Spinal cord (tissue), 10 donors: ENCODE measurements around the gene CTNNB1. TPM values are rescaled to one million over a fixed set of nuclear protein-coding genes. Genes with fewer than 3 reads are reported as not detected.
"Not testable (repeated sequence)": the region's sequence is repeated elsewhere in the genome, so short reads cannot be mapped to it uniquely, and the experiment has no call there.

Experiments used
- DNase-seq, 6 donors: peaks; one replicate each; pipeline versions ENCODE4 v3.0.0 to v3.0.0-alpha.2; 2013 to 2015; ENCODE audit warnings: low spot score in 6 of 6, low read depth in 4 of 6
- H3K27ac ChIP-seq: one replicate; pipeline ENCODE4 v1.5.1; 2013; ENCODE audit warnings: low read depth, low read length, control low read depth
- H3K27me3 ChIP-seq: one replicate; pipeline ENCODE4 v1.6.1; 2013; ENCODE audit warnings: low read length; ENCODE audit not compliant: control insufficient read depth, insufficient read depth
- H3K36me3 ChIP-seq: one replicate; pipeline ENCODE4 v1.6.1; 2013; ENCODE audit warnings: low read length; ENCODE audit not compliant: control insufficient read depth, insufficient read depth
- H3K4me1 ChIP-seq: one replicate; pipeline ENCODE4 v1.6.1; 2013; ENCODE audit warnings: low read length; ENCODE audit not compliant: control insufficient read depth, insufficient read depth
- H3K4me3 ChIP-seq: one replicate; pipeline ENCODE4 v1.5.1; 2013; ENCODE audit warnings: low read depth, low read length, control low read depth
- H3K9me3 ChIP-seq: one replicate; pipeline ENCODE4 v1.6.1; 2013; ENCODE audit warnings: low read length; ENCODE audit not compliant: control insufficient read depth, insufficient read depth
- WGBS: methylation state at CpG from one replicate; pipeline ENCODE4 v1.1.5; 2013; ENCODE audit warnings: missing lambda C conversion rate; ENCODE audit not compliant: insufficient coverage; 5-methylcytosine and 5-hydroxymethylcytosine counted together
- polyA plus RNA-seq, 2 donors: library from polyadenylated mRNA; unstranded; fragments of 120-200 nt; gene quantifications; one replicate each; pipeline ENCODE4 v1.2.1, GENCODE V29; 2013; ENCODE audit not compliant: insufficient read length in 2 of 2
- total RNA-seq, 2 donors: library from RNA; depleted of rRNA in 1 of 2; stranded (reverse); fragments of 120-200 nt in 1 of 2; fragments of >200 nt in 1 of 2; gene quantifications; one replicate each; pipeline versions ENCODE4 v1.2.3 to v1.2.4, GENCODE V29; 2013 to 2014
- donor health status: healthy.

The CTNNB1 gene
- total and polyA plus RNA-seq, 4 donors: 334 to 824 (median 498) TPM

- no peak for DNase-seq
- Histone ChIP-seq H3K27me3 (no peaks in the 10 kb centered on the region), H3K4me3 (no peak overlapping the region), H3K9me3 (no peaks in the 10 kb centered on the region), H3K27ac (no peak overlapping the region), H3K36me3 (no peaks in the 10 kb centered on the region), H3K4me1 (no peaks in the 10 kb centered on the region)
- 66% methylated on average over 3 of the region's 3 CpGs for WGBS
Observed at GRCh38 chr3:41265823-41266273, 66.5 kb downstream of the CTNNB1 start.

GRCh38 chr3:41267975-41268640, 68.8 kb downstream of the CTNNB1 start:
- Histone ChIP-seq H3K4me1 (no peaks in the 10 kb centered on the region), H3K27me3 (no peaks in the 10 kb centered on the region), H3K4me3 (no peak overlapping the region), H3K9me3 (peaks cover 1% of the 10 kb centered on the region), H3K27ac (no peak overlapping the region), H3K36me3 (no peaks in the 10 kb centered on the region)
- DNase-seq: no peak
- WGBS: over 99% methylated on average over 7 of the region's 8 CpGs

- no CpG with 5 or more reads among the region's 1 CpG for WGBS
- H3K9me3 ChIP-seq: peaks cover 4% of the 10 kb centered on the region
- no peaks in the 10 kb centered on the region for H3K27me3 ChIP-seq
- H3K4me3 ChIP-seq: no peak overlapping the region
- no peak for DNase-seq
- H3K36me3 ChIP-seq: no peaks in the 10 kb centered on the region
- no peaks in the 10 kb centered on the region for H3K4me1 ChIP-seq
- no peak overlapping the region for H3K27ac ChIP-seq
Observed at GRCh38 chr3:41272667-41273066, 73.4 kb downstream of the CTNNB1 start.

GRCh38 chr3:41274944-41275668, 75.8 kb downstream of the CTNNB1 start:
- Histone ChIP-seq H3K36me3 (no peaks in the 10 kb centered on the region), H3K4me1 (no peaks in the 10 kb centered on the region), H3K27ac (no peak overlapping the region), H3K9me3 (peaks cover 4% of the 10 kb centered on the region), H3K4me3 (no peak overlapping the region), H3K27me3 (no peaks in the 10 kb centered on the region)
- DNase-seq: no peak

- Histone ChIP-seq H3K9me3 (peaks cover 4% of the 10 kb centered on the region), H3K27ac (no peak overlapping the region), H3K4me1 (no peaks in the 10 kb centered on the region), H3K4me3 (no peak overlapping the region), H3K36me3 (no peaks in the 10 kb centered on the region), H3K27me3 (no peaks in the 10 kb centered on the region)
- 96% methylated on average over 2 of the region's 4 CpGs for WGBS
- DNase-seq: no peak
Observed at GRCh38 chr3:41276191-41276590, 76.9 kb downstream of the CTNNB1 start.

GRCh38 chr3:41277790-41278465, 78.6 kb downstream of the CTNNB1 start:
- H3K36me3 ChIP-seq: no peaks in the 10 kb centered on the region
- no peak overlapping the region for H3K27ac ChIP-seq
- H3K9me3 ChIP-seq: peaks cover 4% of the 10 kb centered on the region
- no peak for DNase-seq
- H3K4me3 ChIP-seq: no peak overlapping the region
- no peaks in the 10 kb centered on the region for H3K27me3 ChIP-seq
- WGBS: 66% methylated on average over 14 of the region's 16 CpGs
- no peaks in the 10 kb centered on the region for H3K4me1 ChIP-seq

GRCh38 chr3:41284934-41285333, 85.6 kb downstream of the CTNNB1 start:
- H3K36me3 ChIP-seq, H3K4me3 ChIP-seq, H3K9me3 ChIP-seq, H3K27ac ChIP-seq, DNase-seq, H3K4me1 ChIP-seq, H3K27me3 ChIP-seq: not testable (repeated sequence)
- no CpG with 5 or more reads among the region's 3 CpGs for WGBS

GRCh38 chr3:41286305-41286704, 87.0 kb downstream of the CTNNB1 start:
- no peak for DNase-seq
- Histone ChIP-seq H3K27me3 (no peaks in the 10 kb centered on the region), H3K4me3 (no peak overlapping the region), H3K36me3 (no peaks in the 10 kb centered on the region), H3K4me1 (no peaks in the 10 kb centered on the region), H3K27ac (no peak overlapping the region), H3K9me3 (no peaks in the 10 kb centered on the region)
- whole genome bisulfite sequencing: 76% methylated on average over 6 of the region's 6 CpGs

- 75% methylated on average over 3 of the region's 8 CpGs for WGBS
- DNase-seq: no peak
- Histone ChIP-seq H3K4me1 (no peaks in the 10 kb centered on the region), H3K27ac (no peak overlapping the region), H3K36me3 (no peaks in the 10 kb centered on the region), H3K4me3 (no peak overlapping the region), H3K27me3 (no peaks in the 10 kb centered on the region), H3K9me3 (no peaks in the 10 kb centered on the region)
Observed at GRCh38 chr3:41288785-41289184, 89.5 kb downstream of the CTNNB1 start.
